Neutrophil (primary cell): Measurements from ENCODE around the gene AIF1L.

Experiments used
- H3K27ac ChIP-seq: fragments of 200-600 bp; sonication (generic); 2 replicates; pipeline ENCODE4 v1.5.1; 2016; ENCODE audit warnings: mild to moderate bottlenecking, moderate library complexity
- H3K27me3 ChIP-seq: fragments of 200-600 bp; sonication (generic); 2 replicates; pipeline ENCODE4 v1.6.0; 2016; ENCODE audit warnings: mild to moderate bottlenecking
- H3K36me3 ChIP-seq: fragments of 200-600 bp; sonication (generic); 2 replicates; pipeline ENCODE4 v1.5.1; 2017
- H3K4me1 ChIP-seq, 2 experiments: fragments of 200-600 bp in 1 of 2; sonication (generic) in 1 of 2; 1 replicate in 1 of 2; 2 replicates in 1 of 2; pipeline versions ENCODE4 v1.5.1 to v1.6.1; 2013 to 2016; ENCODE audit warnings: low read depth in 1 of 2, low read length in 1 of 2, mild to moderate bottlenecking in 1 of 2, moderate library complexity in 1 of 2; ENCODE audit not compliant: control insufficient read depth in 1 of 2, insufficient read depth in 1 of 2
- H3K4me3 ChIP-seq, 2 experiments: fragments of 200-600 bp in 1 of 2; sonication (generic) in 1 of 2; 1 replicate in 1 of 2; 2 replicates in 1 of 2; pipeline ENCODE4 v1.5.1; 2013 to 2016; ENCODE audit warnings: low read depth in 1 of 2, low read length in 1 of 2, mild to moderate bottlenecking in 1 of 2, moderate library complexity in 1 of 2
- H3K9me3 ChIP-seq: fragments of 200-600 bp; sonication (generic); 2 replicates; pipeline ENCODE4 v1.5.1; 2016
- CTCF ChIP-seq: fragments of 200-600 bp; sonication (generic); IDR thresholded peaks from 2 replicates; pipeline ENCODE4 v1.5.1; 2016; ENCODE audit warnings: antibody characterized with exemption

The AIF1L gene

GRCh38 chr9:131062969-131063368 lies 33.4 kb upstream of the AIF1L start:
- no peak for TF ChIP-seq CTCF
- Histone ChIP-seq H3K36me3 (no peaks in the 10 kb centered on the region), H3K4me1 (peaks cover 6% of the 10 kb centered on the region in 2 experiments), H3K9me3 (no peaks in the 10 kb centered on the region), H3K27me3 (no peaks in the 10 kb centered on the region), H3K4me3 (no peak overlapping the region), H3K27ac (no peak overlapping the region)

- Histone ChIP-seq H3K27ac (no peak overlapping the region), H3K4me3 (no peak overlapping the region), H3K9me3 (no peaks in the 10 kb centered on the region), H3K27me3 (no peaks in the 10 kb centered on the region), H3K4me1 (no peaks in the 10 kb centered on the region), H3K36me3 (no peaks in the 10 kb centered on the region)
- no peak for TF ChIP-seq CTCF
These were observed 30.7 kb upstream of the AIF1L start for GRCh38 chr9:131065599-131065998.

- no peak overlapping the region for H3K27ac ChIP-seq
- H3K36me3 ChIP-seq = no peaks in the 10 kb centered on the region
- H3K27me3 ChIP-seq = no peaks in the 10 kb centered on the region
- no peak overlapping the region for H3K4me3 ChIP-seq
- no peak for TF ChIP-seq CTCF
- no peaks in the 10 kb centered on the region for H3K9me3 ChIP-seq
- H3K4me1 ChIP-seq = no peaks in the 10 kb centered on the region
These were observed 28.7 kb upstream of the AIF1L start for GRCh38 chr9:131067625-131068024.

- no peaks in the 10 kb centered on the region for H3K27me3 ChIP-seq
- TF ChIP-seq CTCF = no peak
- no peak overlapping the region for H3K4me3 ChIP-seq
- no peaks in the 10 kb centered on the region for H3K9me3 ChIP-seq
- H3K4me1 ChIP-seq = no peaks in the 10 kb centered on the region
- H3K36me3 ChIP-seq = no peaks in the 10 kb centered on the region
- H3K27ac ChIP-seq = no peak overlapping the region
These were observed 28.1 kb upstream of the AIF1L start for GRCh38 chr9:131068076-131068816.

GRCh38 chr9:131069699-131070098 lies 26.6 kb upstream of the AIF1L start:
- Histone ChIP-seq H3K36me3 (no peaks in the 10 kb centered on the region), H3K27me3 (no peaks in the 10 kb centered on the region), H3K4me1 (no peaks in the 10 kb centered on the region), H3K4me3 (no peak overlapping the region), H3K9me3 (no peaks in the 10 kb centered on the region), H3K27ac (no peak overlapping the region)
- TF ChIP-seq CTCF = no peak
